ENCODE data around the gene FOXE3.

FOXE3 gene

DNA sequence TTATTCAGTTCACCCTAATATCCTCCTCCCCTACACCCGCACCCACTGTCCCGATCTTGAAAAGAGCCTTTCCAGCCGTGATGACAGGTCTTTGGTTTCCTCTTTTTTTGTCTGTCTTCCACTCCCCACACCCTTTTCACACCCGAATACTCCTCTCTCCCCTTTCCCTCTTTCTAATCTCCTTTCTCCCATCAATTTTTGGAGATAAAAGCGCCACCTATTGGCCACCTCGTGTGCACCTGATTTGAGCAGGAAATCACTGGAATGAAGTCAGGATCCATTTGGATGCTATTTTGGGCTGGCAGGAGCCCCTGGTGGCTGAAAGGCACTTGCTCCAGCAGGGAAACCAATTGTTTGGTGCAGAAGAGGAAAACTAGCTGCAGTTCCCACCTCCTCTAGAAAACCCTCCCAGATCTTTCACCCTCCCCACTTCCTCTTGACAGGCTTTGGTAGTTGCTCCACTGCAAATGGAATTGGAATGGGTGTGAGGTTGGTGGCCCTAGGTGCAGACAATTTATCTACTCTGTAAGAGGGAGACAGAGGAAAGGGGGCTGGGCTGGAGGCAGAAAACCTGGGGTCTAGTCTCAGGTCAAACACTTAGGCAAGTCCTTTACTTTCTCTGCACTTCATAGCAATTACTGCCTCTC is 8.4 kb downstream of the FOXE3 start:
- TF ChIP-seq CTCF (IDR thresholded peaks at IDR 0.05): no peak
- Histone ChIP-seq H3K4me3 (ENCODE audit: low read depth in 1 of 2, low read length in 1 of 2) (no peak overlapping the region), H3K27ac (no peak overlapping the region), H3K36me3 (no peaks in the 10 kb centered on the region), H3K27me3 (peaks cover 100% of the 10 kb centered on the region), H3K4me1 (ENCODE audit: control insufficient read depth in 1 of 2, insufficient read depth in 1 of 2, low read depth in 1 of 2, low read length in 1 of 2) (no peaks in the 10 kb centered on the region), H3K9me3 (no peaks in the 10 kb centered on the region)

- Histone ChIP-seq H3K36me3 (no peaks in the 10 kb centered on the region), H3K4me3 (ENCODE audit: low read depth in 1 of 2, low read length in 1 of 2) (no peak overlapping the region), H3K4me1 (ENCODE audit: control insufficient read depth in 1 of 2, insufficient read depth in 1 of 2, low read depth in 1 of 2, low read length in 1 of 2) (peaks cover 22 to 30% of the 10 kb centered on the region in 2 experiments), H3K27me3 (peaks cover 100% of the 10 kb centered on the region), H3K27ac (no peak overlapping the region), H3K9me3 (no peaks in the 10 kb centered on the region)
- no peak for TF ChIP-seq CTCF (IDR thresholded peaks at IDR 0.05)
These were observed 15.4 kb downstream of the FOXE3 start for GRCh38 chr1:47431534-47431933.

GRCh38 chr1:47432071-47433036 is 16.3 kb downstream of the FOXE3 start:
- Histone ChIP-seq H3K4me1 (ENCODE audit: control insufficient read depth in 1 of 2, insufficient read depth in 1 of 2, low read depth in 1 of 2, low read length in 1 of 2) (peaks cover 31 to 37% of the 10 kb centered on the region in 2 experiments), H3K36me3 (no peaks in the 10 kb centered on the region), H3K9me3 (no peaks in the 10 kb centered on the region), H3K27me3 (peaks cover 100% of the 10 kb centered on the region), H3K27ac (no peak overlapping the region), H3K4me3 (ENCODE audit: low read depth in 1 of 2, low read length in 1 of 2) (no peak overlapping the region)
- no peak for TF ChIP-seq CTCF (IDR thresholded peaks at IDR 0.05)

DNA sequence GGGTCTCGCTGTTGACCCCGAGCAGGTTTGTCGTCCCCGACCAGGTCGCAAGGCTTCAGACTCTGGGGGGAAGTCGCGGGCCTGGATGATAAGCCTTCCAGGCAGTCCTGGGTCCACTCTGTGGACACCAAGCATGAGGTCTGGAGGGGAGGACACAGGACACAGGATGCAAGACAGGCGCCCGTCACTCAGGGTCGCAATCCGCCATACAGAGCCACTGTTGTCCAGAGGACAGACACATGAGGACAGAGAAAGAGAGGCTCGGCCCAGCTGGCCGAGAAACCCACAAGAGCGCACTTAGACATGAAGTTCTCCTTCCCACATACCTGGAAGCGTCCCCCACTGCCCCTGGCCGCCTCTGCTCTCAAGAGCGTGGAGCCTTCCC is 16.9 kb downstream of the FOXE3 start:
- Histone ChIP-seq H3K36me3 (no peaks in the 10 kb centered on the region), H3K4me3 (ENCODE audit: low read depth in 1 of 2, low read length in 1 of 2) (no peak overlapping the region), H3K27me3 (peaks cover 100% of the 10 kb centered on the region), H3K9me3 (no peaks in the 10 kb centered on the region), H3K4me1 (ENCODE audit: control insufficient read depth in 1 of 2, insufficient read depth in 1 of 2, low read depth in 1 of 2, low read length in 1 of 2) (peaks cover 31 to 44% of the 10 kb centered on the region in 2 experiments), H3K27ac (no peak overlapping the region)
- TF ChIP-seq CTCF (IDR thresholded peaks at IDR 0.05): no peak

DNA sequence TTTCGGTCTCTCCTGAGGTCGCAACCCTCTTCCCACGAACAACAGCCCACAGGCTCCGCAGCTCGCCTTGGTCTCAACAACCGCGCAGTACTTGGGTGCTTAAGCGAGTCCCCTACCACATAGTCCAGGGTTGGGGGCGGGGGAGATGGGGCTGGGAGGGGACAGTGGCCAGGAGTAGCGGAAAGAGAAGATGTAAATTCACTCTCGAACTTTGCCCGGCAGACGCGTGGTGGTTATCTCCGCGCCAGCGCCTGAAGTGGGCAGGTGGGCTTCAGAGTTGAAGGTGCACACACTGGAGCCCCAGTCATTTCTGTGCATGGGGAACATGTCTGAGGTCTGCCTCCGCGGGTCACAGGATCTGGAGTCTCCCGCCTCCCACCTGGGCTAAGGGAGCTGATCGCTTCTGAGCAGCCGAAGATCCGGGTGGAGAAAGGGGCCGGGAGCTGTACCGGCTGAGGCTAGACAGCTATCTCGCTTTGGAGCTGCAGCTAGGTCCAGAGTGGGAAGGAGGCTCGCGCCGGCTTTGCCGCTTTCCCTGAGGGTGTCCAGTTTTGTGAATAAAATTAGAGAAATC is 17.5 kb downstream of the FOXE3 start:
- no peak for TF ChIP-seq CTCF (IDR thresholded peaks at IDR 0.05)
- Histone ChIP-seq H3K4me1 (ENCODE audit: control insufficient read depth in 1 of 2, insufficient read depth in 1 of 2, low read depth in 1 of 2, low read length in 1 of 2) (peaks cover 33 to 46% of the 10 kb centered on the region in 2 experiments), H3K36me3 (no peaks in the 10 kb centered on the region), H3K27me3 (peaks cover 100% of the 10 kb centered on the region), H3K27ac (no peak overlapping the region), H3K4me3 (ENCODE audit: low read depth in 1 of 2, low read length in 1 of 2) (no peak overlapping the region), H3K9me3 (no peaks in the 10 kb centered on the region)
